ENCODE measurements around the gene PMF1. TPM values are rescaled to one million over a fixed set of nuclear protein-coding genes. Genes with fewer than 3 reads are reported as not detected.

The PMF1 gene
- total and polyA plus RNA-seq, 2 of the 13 experiments (the other 11 are each of a cell fraction or from before 2014, with no cell fraction given) = 72.5 to 89.0 TPM

DNA sequence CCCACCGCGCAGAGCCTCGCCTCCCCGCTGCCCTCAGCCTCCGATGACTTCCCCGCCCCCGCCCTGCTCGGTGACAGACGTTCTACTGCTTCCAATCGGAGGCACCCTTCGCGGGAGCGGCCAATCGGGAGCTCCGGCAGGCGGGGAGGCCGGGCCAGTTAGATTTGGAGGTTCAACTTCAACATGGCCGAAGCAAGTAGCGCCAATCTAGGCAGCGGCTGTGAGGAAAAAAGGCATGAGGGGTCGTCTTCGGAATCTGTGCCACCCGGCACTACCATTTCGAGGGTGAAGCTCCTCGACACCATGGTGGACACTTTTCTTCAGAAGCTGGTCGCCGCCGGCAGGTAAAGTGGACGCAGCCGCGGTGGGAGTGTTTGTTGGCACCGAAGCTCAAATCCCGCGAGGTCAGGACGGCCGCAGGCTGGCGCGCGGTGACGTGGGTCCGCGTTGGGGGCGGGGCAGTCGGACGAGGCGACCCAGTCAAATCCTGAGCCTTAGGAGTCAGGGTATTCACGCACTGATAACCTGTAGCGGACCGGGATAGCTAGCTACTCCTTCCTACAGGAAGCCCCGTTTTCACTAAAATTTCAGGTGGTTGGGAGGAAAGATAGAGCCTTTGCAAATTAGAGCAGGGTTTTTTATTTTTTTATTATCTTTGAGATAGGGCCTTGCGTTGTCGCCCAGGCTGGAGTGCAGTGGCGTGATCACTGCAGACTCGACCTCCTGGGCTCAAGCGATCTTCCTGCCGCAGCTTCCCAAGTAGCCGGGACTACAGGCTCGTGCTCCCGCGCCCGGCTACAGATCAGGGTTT, at the start of gene PMF1 (continued):
- TF ChIP-seq ZSCAN25 (CRISPR knock-in tag; IDR thresholded peaks at IDR 0.05) = 0 out of 2 replicates have a peak, but pooled peaks have one; percentile 18
- TF ChIP-seq REXO4 (CRISPR knock-in tag; IDR thresholded peaks at IDR 0.05; ENCODE audit: borderline replicate concordance) = no peak
- no peak for TF ChIP-seq NR3C1 (CRISPR knock-in tag; IDR thresholded peaks at IDR 0.05)
- TF ChIP-seq ZNF547 (CRISPR knock-in tag; IDR thresholded peaks at IDR 0.05) = peak; percentile 82
- TF ChIP-seq SMAD3 (CRISPR knock-in tag; IDR thresholded peaks at IDR 0.05) = peak; percentile 48; the same call in 1 of the 2 replicates
- peak; percentile 63 for TF ChIP-seq ZNF263 (CRISPR knock-in tag; IDR thresholded peaks at IDR 0.05)
- TF ChIP-seq ZNF264 (CRISPR knock-in tag; IDR thresholded peaks at IDR 0.05) = peak; percentile 52; the same call in 1 of the 2 replicates
- peak; percentile 38; the same call in 1 of the 2 replicates for TF ChIP-seq ELF3 (CRISPR knock-in tag; IDR thresholded peaks at IDR 0.05)
- peak; percentile 60; the same call in 1 of the 2 replicates for TF ChIP-seq ZBTB38 (CRISPR knock-in tag; IDR thresholded peaks at IDR 0.05)
- TF ChIP-seq, protein P1, sequence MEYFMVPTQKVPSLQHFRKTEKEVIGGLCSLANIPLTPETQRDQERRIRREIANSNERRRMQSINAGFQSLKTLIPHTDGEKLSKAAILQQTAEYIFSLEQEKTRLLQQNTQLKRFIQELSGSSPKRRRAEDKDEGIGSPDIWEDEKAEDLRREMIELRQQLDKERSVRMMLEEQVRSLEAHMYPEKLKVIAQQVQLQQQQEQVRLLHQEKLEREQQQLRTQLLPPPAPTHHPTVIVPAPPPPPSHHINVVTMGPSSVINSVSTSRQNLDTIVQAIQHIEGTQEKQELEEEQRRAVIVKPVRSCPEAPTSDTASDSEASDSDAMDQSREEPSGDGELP (IDR thresholded peaks at IDR 0.05; ENCODE audit: borderline replicate concordance, low read depth) = peak; percentile 25; the same call in 1 of the 2 replicates
- 0 out of 2 replicates have a peak, but pooled peaks have one; percentile 88 for TF ChIP-seq ZC3H13 (CRISPR knock-in tag; IDR thresholded peaks at IDR 0.05)
- no peak for TF ChIP-seq SNAPC2 (CRISPR knock-in tag; IDR thresholded peaks at IDR 0.05)
- TF ChIP-seq, protein P2, sequence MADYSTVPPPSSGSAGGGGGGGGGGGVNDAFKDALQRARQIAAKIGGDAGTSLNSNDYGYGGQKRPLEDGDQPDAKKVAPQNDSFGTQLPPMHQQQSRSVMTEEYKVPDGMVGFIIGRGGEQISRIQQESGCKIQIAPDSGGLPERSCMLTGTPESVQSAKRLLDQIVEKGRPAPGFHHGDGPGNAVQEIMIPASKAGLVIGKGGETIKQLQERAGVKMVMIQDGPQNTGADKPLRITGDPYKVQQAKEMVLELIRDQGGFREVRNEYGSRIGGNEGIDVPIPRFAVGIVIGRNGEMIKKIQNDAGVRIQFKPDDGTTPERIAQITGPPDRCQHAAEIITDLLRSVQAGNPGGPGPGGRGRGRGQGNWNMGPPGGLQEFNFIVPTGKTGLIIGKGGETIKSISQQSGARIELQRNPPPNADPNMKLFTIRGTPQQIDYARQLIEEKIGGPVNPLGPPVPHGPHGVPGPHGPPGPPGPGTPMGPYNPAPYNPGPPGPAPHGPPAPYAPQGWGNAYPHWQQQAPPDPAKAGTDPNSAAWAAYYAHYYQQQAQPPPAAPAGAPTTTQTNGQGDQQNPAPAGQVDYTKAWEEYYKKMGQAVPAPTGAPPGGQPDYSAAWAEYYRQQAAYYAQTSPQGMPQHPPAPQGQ (CRISPR knock-in tag; IDR thresholded peaks at IDR 0.05; ENCODE audit: borderline replicate concordance) = no peak
- 0 out of 2 replicates have a peak, but pooled peaks have one; percentile 76 for TF ChIP-seq ZNF34 (CRISPR knock-in tag; IDR thresholded peaks at IDR 0.05; ENCODE audit: borderline replicate concordance)
- peak; percentile 95 for TF ChIP-seq ZNF441 (CRISPR knock-in tag; IDR thresholded peaks at IDR 0.05; ENCODE audit: borderline replicate concordance)
- peak; percentile 96 for TF ChIP-seq YY1 (IDR thresholded peaks at IDR 0.05; ENCODE audit: insufficient read depth, insufficient replicate concordance, low read depth, low read length)
- no peak for TF ChIP-seq RCOR2 (CRISPR knock-in tag; IDR thresholded peaks at IDR 0.05)
- 0 out of 2 replicates have a peak, but pooled peaks have one; percentile 78 for TF ChIP-seq ZNF354B (CRISPR knock-in tag; IDR thresholded peaks at IDR 0.05)
- TF ChIP-seq, protein P3, sequence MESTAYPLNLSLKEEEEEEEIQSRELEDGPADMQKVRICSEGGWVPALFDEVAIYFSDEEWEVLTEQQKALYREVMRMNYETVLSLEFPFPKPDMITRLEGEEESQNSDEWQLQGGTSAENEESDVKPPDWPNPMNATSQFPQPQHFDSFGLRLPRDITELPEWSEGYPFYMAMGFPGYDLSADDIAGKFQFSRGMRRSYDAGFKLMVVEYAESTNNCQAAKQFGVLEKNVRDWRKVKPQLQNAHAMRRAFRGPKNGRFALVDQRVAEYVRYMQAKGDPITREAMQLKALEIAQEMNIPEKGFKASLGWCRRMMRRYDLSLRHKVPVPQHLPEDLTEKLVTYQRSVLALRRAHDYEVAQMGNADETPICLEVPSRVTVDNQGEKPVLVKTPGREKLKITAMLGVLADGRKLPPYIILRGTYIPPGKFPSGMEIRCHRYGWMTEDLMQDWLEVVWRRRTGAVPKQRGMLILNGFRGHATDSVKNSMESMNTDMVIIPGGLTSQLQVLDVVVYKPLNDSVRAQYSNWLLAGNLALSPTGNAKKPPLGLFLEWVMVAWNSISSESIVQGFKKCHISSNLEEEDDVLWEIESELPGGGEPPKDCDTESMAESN (CRISPR knock-in tag; conservative IDR thresholded peaks at IDR 0.05) = peak; percentile 79
- TF ChIP-seq RARG (CRISPR knock-in tag; IDR thresholded peaks at IDR 0.05; ENCODE audit: low read depth) = no peak
- 0 out of 2 replicates have a peak, but pooled peaks have one; percentile 20 for TF ChIP-seq CBFB (CRISPR knock-in tag; IDR thresholded peaks at IDR 0.05)
- TF ChIP-seq ZNF121 (CRISPR knock-in tag; IDR thresholded peaks at IDR 0.05) = no peak
- TF ChIP-seq ZNF296 (CRISPR knock-in tag; conservative IDR thresholded peaks at IDR 0.05) = no peak
- peak; percentile 87 for TF ChIP-seq SP5 (CRISPR knock-in tag; IDR thresholded peaks at IDR 0.05; ENCODE audit: borderline replicate concordance, low read depth)
- TF ChIP-seq MATR3 (CRISPR knock-in tag; IDR thresholded peaks at IDR 0.05) = no peak
- peak; percentile 58 for TF ChIP-seq ZSCAN31 (CRISPR knock-in tag; IDR thresholded peaks at IDR 0.05; ENCODE audit: low read depth)
- TF ChIP-seq SIN3A (IDR thresholded peaks at IDR 0.05; ENCODE audit: borderline replicate concordance, low read depth, low read length) = peak; percentile 79; the same call in 1 of the 2 replicates

Data from HepG2 (cell line).